ENCODE data around the gene RBBP4.

- TF ChIP-seq CTCF (IDR thresholded peaks at IDR 0.05; ENCODE audit: borderline replicate concordance, extremely low read depth, low read length, poor library complexity, severe bottlenecking) = no peak
- no peak for TF ChIP-seq EZH2 (IDR thresholded peaks at IDR 0.05; ENCODE audit: borderline replicate concordance, low read depth, low read length, severe bottlenecking)
These were observed 28.0 kb upstream of the RBBP4 start for GRCh38 chr1:32622806-32623681.
